Activated T-helper 1 cell treated with anti-CD3 and anti-CD28 coated beads, Interleukin-2, amount 50 U/mL, for 16 hours (primary cell): ENCODE data around the gene CMTM2.
"Not testable (repeated sequence)": the region's sequence is repeated elsewhere in the genome, so short reads cannot be mapped to it uniquely, and the experiment has no call there.

Experiments
- DNase-seq, 2 donors: peaks; one replicate each; pipeline ENCODE4 v3.0.0-alpha.2; 2020; ENCODE audit warnings: low read depth in 1 of 2, low spot score in 1 of 2

The CMTM2 gene

DNA sequence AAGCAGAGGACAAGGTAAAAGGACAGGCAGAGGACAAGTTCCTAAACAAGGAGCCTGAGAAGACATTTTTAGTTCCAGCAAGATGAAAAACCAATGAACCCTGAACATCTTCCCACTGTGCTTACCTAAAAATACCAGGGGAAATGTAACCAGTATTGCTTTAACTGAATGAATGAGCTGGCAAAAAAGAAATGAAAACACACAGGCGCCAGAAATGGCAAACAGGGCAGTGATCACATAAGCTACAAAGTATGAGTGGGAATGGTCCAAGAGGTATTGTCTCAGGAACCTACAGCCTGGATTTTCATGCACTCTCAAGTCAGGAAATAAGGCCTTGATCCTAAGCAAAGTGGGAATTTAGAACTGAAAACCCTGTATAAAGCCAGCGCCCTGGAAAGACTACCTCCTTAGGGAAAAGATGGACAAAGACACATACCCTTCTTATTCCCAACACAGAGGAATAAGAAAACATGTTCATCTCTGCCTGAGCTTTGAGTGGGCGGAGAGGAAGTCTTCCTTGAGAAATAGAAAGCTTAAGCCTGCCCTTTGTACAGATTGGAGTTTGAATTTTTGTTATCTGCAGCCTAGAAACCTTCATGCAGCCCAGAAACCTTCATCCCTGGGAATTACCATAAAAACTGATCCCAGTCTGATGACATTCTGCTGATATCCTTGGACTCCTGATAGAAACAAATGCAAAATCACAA, 2.1 kb downstream of the CMTM2 start:
- no peak for DNase-seq

DNA sequence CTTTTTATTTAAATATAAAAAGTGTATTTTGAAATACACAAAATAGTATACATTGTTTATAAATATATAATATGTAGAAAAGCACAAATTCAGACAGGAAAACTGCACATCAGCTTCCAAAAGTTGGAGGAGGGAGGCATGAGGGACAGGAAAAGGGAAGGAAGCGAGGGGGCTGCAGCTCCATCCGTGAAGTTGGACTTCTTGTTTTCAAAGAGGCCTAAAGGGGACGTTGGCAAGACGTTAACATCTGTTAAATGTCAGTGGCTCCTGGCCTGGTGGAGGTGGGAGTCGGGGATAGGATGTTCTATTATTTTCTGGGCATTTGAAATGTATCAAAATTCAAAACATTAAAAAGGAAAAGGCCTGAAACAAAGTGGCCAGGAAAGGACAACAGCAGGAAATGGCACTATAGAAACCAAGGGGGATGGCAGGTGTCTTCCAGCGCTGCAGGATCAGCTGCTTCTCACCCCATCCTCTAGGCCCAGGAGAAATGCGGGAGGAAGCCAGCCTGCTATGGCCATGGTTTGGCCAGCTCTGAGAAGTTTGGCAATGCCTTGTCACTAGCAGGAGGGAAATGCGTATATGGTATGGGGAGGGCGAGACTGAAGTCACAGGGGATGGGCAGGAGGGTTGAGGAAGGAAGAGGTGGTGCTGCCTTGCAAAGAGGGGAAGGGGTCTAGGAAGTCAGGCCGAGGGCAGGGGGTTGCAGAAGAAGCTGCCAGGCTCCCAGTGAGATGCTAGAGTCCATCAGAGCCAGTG, 6.4 kb downstream of the CMTM2 start:
- no peak for DNase-seq

DNA sequence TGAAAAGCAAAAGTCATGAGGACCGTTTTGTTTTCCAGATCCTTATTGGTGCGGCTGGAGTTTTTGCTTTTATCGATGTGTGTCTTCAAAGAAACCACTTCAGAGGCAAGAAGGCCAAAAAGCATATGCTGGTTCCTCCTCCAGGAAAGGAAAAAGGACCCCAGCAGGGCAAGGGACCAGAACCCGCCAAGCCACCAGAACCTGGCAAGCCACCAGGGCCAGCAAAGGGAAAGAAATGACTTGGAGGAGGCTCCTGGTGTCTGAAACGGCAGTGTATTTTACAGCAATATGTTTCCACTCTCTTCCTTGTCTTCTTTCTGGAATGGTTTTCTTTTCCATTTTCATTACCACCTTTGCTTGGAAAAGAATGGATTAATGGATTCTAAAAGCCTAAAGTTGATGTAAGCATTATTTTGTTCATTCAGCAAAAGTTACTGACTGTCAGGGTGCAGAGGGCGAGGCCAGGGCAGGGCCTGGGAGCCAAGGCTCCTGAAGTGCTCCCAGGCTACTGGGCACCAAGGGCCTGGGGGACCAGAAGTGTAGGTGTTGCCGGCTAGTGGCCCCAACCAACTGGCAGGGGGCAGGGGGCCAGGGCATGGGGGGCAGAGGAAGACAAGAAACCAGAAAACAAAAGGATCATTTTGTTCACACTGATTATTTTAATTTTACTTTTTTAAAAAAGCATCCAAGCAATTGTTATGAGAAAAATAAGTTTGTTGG, 8.8 kb downstream of the CMTM2 start:
- no peak for DNase-seq

DNA sequence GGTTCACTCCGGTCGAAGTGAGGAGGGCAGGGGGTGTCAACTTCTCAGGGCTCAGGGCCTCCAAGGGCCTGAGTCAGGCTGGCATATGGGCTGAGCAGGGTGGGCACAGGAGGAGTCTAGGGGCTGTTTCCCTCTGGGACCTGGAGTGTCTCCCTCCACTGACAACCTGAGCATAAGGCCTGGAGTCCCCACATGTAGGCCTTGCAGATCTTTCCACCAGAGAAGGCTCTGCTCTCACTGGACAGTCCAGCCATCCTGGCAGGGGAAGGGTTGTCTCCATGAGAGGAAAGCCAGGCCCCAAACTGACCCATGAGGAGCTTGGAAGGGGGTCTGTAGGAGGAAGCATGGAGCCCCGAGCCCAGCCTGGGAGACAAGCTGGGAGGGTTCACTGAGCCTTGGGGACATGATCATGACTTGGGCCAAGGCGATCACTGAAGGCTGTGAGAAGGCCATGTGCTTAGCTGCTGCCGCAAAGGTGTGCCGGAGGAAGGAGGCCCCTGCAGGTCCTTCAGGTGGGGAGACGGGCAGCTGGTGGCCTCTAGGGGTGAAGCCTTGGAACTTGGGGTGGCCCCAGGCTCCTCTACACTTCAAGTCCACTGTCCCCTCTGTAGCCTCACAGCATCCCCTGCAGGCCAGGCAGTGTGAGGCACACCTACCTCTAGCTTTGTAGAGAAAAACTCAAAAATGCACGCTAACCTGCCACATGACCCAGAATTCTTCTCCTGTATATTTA, 9.9 kb downstream of the CMTM2 start:
- peak; percentile 38 to 41 for DNase-seq

DNA sequence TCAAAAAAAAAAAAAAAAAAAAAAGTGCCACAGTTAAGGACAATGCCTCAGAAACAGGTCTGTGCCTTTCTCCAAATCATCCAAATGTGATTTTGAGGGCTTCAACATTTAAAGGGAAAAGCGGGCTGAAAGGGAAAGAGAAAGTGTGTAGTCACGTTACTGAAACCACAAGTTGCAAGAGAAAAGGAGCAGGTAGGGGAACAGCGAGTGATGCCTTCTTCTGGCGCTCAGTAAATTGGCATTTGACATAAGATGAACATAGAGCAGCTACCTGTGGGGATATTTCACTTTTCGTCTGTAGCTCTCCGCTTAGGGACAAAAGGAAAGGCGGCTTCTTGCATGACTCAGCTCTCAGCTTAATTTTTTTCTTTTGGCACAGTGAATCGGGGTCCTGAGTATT, 11.1 kb downstream of the CMTM2 start:
- no peak for DNase-seq

DNA sequence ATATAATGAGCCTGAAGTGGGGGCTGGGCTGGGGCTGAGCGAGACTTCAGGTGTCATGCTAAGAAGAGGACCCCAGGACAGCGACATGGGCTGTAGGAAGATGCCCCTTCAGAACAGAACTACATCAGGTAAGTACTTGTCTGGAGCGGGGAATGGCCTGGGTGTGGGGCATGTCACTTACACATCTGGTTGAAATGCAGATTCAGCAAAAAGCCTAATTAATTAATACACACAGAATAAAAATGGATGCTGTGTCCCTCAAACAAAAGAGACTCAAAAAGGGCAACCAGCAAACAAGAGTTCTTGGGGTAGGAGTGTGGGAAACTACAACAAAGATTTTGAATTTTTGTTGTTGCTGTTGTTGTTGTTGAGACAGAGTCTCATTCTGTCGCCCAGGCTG, 11.8 kb downstream of the CMTM2 start:
- DNase-seq, result no peak

DNA sequence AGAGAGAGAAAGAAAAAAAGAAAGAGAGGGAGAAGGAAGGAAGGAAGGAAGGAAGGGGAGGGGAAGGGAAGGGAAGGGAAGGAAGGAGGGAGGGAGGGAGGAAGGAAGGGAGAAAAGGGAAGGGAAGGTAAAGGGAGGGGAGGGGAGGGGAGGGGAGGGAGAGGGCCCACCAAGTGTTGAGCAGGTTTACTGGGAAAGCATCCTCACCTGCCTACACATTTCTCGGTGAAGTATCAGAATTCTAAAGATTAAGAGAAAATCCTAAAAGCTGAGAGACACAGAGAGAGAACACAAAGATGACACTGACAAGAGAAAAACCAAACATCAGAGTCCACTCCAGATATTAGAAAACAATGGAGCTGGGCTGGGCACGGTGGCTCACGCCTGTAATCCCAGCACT, 13.0 kb downstream of the CMTM2 start:
- DNase-seq, result no peak

DNA sequence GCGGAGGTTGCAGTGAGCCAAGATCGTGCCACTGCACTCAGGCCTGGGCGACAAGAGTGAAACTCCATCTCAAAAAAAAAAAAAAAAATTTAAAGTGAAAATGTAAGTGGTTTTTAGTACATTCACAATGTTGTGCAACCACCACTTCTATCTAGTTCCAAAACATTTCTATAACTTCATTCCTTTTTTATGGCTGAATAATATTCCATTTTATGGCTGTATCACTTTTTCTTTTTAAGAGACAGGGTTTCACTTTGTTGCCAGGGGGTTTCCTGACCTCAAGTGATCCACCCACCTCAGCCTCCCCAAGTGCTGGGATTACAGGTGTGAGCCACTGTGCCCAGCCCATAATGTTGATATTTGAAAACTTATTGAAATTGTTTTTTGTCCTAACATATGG, 13.6 kb downstream of the CMTM2 start:
- DNase-seq, result no peak

DNA sequence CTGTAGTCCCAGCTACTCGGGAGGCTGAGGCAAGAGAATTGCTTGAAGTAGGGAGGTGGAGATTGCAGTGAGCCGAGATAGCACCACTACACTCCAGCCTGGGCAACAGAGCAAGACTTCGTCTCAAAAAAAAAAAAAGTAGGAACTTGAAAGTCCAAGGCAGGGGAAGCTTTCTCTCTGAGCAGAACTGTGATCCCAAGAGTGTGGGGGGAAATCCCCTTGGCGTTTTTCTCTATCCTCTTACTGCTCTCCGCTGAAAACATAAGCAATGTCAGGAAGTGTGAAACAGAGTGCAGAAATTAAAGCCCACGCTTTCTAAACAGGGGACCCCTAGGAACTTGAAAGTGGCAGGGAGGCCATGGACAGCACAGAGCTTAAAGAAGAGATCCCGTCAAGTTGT, 15.5 kb downstream of the CMTM2 start:
- DNase-seq, result no peak

DNA sequence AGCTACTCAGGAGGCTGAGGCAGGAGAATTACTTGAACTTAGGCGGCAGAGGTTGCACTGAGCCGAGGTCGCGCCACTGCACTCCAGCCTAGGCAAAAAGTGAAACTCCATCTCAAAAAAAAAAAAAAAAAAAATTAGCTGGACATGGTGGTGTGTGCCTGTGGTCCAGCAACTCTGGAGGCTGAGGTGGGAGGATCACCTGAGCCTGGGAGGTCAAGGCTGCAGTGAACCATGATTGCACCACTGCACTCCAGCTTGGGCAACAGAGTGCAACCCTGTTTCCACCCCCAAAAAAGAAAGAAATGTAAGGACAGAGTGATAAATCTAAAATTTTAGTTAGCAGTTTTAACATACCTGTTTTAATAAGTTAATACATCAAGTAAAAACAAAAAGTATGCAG, 17.3 kb downstream of the CMTM2 start:
- not testable (repeated sequence) for DNase-seq

DNA sequence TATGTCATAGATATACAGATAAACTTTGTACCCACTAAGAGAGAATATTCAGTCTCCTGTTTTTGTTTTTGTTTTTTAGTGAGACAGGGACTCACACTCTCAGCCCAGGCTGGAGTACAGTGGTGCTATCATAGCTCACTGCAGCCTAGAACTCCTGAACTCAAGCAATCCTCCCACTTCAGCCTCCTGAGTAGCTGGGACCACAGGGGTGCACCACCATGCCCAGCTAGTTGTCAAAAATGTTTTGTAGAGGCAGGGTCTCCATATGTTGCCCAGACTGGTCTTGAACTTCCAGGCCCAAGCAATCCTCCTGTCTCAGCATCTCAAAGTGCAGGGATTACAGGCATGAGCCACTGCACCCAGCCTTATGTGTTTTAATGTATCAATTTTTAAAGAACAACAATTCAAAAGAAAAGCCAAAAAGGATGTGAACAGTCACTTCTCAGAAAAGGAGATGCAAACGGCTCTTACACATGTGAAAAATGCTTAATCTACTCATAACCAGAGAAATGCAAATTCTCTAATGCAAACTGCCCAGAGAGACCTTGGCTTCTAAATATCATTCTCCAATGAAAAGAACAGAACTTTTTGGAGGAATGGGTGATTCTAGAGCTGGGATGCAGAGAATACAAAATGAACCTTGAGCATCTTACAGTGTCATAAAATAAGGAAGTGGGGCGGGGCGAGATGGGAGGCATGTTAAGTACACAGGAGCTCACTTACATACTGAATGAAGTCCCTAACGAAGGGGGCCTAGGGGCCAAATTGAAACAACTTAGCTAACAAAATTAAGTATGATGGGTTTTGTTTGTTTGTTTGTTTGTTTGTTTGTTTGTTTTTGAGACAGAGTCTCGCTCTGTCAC, 18.0 kb downstream of the CMTM2 start:
- no peak for DNase-seq

DNA sequence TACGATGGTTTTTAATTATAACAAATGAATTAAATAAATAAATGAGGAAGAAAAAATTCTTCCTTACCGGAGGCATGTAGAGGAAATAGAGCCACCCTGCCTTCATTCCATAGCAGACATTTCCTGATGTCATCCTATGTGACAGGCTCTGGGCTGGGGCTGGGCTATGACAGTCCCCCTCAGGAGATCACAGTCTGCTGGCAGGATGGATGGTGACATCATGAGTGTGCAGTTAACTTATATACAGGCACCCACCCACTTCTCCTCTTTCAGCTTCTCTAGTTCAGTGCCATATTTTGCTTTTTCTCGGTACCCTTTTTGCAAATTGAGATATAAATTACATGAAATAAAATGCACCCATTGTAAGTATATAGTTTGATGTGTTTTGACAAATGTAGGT, 18.8 kb downstream of the CMTM2 start:
- no peak for DNase-seq

DNA sequence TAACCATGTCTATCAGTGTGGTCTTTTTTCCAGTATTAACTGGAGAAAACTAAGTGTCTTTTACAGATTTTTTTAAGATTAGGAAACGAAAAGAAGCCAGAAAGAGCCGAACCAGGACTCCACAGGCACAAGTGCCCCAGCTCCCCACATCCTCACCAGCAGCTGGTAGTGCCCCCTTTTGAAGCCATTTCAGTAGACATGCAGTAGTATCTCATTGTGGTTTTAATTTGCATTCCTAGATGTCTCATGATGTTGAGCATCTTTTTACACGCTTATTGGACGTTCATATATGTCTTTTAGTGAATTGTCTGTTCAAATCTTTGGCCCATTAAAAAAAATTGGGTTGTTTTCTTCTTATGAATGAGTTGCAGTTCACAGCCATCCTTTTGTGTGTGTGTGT, 20.5 kb downstream of the CMTM2 start:
- DNase-seq, result no peak

DNA sequence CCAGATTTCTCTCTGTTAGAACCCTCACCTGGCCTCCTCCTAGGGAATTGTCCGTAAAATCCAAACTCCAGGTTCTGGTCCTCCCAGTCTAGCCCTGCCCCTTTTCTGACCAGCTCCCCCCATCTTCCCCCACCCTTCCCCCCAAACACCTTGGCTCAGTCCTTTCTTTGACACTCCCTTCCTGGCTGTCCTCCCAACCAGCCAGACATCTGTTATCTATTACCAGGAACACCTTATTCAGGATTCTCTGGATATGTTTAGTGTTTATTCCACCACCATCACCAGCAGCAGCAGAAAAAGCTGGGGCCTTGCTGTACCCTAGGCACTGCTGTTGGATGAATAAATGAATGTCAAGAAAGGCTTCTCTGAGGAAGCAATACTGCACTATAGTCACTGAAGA, 21.2 kb downstream of the CMTM2 start:
- DNase-seq, result no peak

DNA sequence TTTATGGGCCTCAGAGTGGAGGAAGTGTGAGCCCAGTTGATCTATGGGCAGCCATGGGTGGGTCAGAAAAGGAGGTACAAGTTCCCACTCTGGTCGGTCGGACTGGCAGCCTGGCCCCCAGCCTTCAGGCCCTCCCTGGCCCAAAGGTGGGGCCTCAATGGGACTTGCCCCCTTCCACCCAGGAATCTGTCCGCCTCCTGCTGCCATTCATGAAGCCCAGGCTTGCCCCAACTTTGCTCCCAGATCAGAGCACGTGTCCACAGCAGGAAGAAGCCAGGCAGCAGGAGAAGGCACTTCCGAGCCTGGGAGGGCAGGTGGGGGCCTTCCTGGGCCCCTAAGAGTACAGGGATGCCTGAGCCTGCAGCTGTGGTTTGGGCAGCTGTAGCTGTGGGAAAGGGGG, 22.2 kb downstream of the CMTM2 start:
- DNase-seq, result no peak

DNA sequence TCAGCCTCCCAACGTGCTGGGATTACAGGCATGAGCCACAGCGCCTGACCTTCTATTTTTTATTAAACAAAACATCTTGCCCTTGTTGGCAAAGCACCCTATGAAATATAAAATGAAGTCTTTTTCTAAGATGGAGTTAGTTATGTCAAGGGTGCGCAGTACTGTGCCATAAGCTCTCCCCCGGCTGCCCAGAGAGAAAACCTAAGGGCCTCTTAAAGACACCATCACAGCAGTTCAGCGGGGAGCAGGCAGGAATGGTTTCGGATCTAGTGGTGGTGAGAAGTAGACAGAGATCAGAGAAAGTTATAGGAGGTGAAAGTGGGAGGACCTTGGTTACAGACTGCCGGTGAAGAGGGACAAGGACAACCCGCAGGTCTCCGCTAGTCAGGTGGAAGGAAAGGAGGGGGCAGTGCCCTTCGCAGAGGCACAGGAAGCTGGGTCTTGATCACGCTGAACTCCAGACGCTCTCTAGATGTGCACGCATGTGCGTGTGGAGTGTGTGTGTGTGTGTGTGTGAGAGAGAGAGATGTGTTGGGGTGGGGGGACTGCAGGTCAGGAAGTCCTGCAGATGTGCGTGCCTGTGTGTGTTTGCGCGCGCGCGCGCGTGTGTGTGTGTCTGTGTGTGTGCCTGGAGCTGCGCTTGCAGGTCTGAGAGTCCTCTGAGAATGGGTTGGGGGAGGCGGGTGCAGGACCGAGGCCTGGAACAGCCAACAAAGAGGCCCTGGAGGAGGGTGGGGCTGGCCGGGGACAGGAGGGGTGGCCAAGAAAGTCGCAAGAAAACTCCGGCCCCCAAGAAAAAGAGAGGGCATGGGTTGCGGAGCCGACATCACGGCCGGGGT, 24.5 kb downstream of the CMTM2 start:
- DNase-seq, result peak; percentile 50 to 62

DNA sequence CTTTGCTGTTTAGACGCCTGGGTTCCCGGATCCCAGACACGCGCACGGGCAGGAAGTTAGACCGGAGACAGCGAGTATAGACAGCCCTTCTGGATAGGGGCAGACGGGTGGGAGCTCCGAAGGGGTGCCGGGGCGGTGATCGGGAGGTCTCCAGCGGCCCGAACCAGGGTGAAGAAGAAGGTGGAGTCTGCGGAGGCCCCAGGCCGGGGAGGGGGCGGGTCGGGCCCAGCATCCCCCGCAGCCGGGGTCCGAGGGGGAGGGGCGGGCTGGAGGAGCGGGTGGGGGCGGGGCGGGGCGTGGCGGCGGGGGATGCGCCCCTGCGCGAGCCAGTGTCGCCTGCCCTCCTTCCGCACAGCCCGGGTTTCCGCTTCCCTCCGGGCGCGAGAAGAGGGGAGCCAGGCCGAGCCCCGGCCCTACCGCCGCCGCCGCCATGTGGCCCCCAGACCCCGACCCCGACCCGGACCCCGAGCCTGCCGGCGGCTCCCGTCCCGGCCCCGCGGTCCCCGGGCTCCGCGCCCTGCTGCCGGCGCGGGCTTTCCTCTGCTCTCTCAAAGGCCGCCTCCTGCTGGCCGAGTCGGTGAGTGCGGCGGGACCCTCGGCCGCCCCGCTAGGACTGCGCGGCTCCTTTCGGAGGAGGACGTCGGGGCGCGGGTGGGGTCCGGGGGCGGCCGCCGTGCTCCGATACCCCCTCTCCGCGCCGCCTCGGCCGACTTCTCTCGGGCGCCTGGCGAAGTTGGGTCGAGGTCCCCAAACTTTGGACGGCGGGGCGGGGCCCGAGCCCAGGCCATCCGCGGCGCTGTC, 25.3 kb downstream of the CMTM2 start, which contains the start of gene CMTM3:
Gene CMTM3, plus strand, starts transcription at position 329 of the 801 bp plus-strand sequence. Its CDS starts 102 bp downstream, at position 431.
- DNase-seq, result peak; percentile 47 to 58

DNA sequence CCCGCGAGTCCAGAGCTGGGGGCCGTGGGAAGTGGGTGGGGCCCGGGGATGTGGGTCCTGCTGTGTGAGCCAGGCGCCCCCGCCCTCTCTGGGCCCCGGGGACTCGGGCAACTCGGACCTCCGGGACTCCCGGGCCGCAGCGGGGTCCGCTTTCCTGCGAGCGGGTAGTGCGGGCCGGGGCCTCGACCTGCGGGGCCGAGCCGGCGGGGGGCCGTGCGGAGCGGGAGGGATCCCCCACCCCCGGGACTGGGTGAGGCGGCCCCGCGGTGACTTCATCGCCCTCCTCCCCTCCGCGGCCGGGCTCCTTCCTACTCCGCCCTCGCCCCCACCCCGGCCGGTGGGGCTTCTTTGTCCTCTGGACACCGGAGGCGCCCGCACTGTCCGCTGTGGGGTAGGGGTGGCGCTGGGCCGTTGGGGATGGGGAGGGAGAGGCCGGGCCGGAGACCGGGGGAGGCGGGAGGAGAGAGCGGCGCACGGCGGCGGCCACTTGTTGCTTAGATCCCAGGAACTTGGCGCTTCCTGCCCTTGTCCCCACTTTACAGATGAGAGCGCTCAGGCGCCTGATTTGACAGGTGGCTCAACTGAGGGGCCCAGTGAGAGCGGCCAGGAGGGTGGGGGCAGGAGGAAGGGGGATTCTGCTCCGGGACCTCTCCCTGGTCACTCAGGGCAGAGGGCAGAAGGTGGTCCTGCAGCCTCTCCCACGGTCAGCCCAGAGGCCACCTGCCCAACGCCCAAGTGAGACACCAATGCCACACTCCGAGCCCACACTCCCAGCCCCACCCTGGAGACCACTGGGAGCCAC, 26.1 kb downstream of the CMTM2 start:
- DNase-seq, result no peak
